Stimulated activated CD8-positive, alpha-beta memory T cell treated with anti-CD3 and anti-CD28 coated beads, Interleukin-4, amount 100 ng/mL, for 48 hours (primary cell): ENCODE measurements around the gene FGF12.

Experiments
- DNase-seq: peaks from one replicate; pipeline ENCODE4 v3.0.0-alpha.2; 2020

FGF12 gene

DNA sequence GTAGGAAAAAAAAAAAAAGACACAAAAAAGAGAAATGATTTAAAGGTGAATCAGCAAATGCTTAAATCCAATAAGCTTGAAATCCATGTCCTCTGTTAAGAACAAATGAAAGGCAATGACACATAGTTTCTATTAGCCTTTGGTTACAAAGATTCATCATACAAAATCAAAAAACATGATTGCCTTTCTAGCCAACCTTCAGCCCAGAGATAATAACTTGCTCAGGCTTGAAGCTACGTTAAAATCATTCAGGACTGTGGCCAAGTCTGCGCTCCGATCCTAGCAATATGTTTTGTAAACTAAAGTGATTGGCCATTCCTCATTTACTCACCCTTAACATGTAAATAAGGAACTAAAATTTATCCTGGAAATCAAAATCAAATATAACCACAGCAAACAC is 556.7 kb downstream of the FGF12 start:
- DNase-seq, result no peak

DNA sequence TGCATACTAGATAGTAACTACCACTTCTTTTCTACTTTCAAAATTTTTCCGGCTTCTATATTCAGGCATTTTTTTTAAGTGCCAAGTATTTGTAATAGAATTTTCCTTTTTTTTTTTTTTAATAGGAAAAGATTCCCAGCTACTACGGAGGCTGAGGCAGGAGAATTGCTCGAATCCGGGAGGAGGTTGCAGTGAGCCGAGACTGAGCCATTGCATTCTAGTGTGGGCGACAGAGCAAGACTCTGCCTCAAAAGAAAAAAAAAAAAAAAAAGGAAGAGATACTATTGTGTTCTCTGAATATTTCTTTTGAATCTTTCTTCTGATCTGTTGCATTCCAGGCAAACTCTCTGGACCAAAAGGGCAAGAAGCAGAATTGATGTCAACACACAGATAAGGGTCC is 557.3 kb downstream of the FGF12 start:
- no peak for DNase-seq

DNA sequence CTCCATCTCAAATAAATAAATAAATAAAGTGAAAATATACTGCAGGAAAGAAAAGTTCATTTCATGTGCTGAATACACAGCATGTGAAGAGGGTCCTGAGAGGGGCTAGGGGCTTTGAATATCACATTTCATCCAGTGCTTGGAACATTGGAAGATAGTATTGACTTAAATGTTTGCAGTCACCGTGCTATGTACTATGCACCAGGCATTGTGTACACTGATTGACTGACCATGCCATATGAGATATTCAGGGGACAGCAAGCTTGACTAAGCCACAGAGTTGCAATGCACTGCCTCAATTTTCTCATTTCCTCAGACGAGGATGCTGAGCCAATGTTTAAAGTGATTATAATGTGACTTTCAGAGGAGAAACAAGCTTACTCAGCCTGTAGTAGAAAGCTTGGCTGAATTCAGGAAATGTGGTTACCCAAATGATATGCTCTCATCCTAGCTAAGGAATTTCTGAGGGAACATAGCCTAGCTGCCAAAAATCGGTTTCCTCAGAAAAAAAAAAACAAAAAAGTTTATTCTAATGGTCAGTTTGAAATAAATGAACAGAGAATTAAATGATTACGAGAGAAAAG is 557.9 kb downstream of the FGF12 start:
- DNase-seq, result no peak

DNA sequence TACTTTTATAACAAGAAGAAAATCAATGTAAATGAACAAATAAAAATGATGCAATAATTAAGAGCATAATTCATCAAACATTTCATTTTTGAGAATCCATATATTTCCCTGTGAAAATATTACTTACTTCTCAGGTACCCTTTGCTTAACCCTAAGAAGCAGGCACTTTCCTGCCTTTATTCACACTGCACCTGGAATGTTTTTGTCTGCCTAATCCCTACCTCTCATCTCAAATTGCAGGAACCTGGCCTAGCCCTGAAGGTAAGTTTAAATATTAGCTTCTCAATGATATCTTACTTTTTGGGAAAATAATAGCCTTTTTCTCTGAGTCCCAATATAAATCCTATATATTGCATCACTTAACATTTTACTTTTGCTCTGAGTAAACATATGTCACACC is 559.1 kb downstream of the FGF12 start:
- DNase-seq, result no peak

DNA sequence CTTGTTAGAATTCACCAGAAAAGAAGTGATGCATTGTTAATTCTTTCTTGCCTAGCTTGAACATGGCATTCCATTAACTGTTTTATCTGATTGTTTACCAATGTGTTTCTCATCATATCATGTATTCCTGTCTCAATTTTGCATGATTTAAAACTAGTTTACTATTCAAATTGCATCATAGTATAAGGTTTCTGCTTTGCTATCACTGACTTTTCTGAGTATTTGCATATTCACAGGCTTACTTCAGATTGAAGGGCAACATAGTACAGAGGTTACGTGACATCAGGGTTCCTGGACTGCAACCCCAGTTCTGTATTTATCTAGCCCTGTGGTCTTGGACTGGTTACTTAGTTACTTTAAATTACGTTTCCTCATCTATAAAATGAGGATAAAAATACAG is 561.8 kb downstream of the FGF12 start:
- no peak for DNase-seq

DNA sequence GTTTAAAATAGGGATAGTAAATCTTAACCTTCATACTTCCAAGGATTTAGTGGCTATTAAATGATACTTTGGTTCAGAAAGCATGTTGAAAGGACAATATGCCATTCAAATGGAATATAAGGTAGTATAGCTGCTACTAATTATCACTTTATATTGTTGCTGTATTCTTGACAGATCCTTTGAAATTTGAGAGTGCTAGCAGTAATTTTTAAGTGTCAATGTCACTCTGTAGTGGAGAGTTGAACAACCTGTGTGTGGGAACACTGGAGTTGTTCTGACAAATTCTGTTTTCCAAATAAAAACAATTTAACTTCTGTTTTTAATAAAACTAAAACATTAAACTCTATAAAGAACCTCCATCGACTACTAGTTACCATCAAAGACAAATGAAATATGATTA is 565.7 kb downstream of the FGF12 start:
- no peak for DNase-seq

DNA sequence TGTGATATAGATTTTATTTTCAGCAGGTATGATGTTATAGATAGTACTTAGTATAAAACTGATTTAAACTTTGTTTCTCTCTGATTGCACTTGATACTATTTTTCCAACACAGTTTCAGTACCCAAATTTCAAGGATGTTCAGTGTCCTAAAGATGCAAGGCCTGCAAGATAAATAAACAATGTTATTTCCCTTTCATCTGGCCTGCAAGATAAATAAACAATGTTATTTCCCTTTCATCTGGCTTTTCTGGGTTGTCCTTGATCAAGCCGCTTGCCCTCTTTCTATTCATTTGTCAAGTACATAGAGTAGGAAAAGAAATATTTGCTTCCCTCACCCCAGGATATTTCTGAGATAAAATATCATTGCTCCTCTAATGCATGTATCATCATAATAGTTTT is 571.0 kb downstream of the FGF12 start:
- DNase-seq, result no peak

DNA sequence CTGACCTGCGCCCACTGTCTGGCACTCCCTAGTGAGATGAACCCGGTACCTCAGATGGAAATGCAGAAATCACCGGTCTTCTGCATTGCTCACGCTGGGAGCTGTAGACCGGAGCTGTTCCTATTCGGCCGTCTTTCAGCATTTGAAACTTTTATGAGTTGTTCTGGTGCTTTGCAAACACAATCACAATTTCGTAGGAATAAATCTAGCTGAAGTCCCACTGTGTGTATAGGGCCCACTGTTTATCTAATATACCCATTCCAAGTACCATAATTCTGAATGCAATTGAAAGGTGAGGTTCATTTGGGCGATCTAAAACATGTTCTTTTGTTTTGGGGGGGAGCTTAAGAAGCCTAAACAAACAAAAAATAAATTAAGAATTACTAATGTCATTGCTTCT is 572.1 kb downstream of the FGF12 start:
- DNase-seq, result no peak

DNA sequence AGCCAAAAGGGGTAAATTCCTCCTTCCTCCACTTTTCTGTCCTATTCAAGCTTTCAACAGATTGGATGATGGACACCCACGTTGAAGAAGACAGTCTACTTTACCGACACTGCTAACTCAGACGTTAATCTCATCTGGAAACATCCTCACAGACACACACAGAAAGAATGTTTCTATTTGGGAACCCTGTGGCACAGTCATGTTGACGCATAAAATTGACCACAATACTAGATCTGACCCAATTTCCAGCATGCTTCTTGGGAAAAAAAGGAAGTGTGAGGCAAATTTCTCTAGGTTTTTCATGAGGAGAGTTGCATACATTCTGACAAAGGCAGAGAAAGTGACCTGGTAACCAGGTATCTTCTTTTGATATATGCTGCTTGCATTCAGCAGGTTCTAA is 594.1 kb downstream of the FGF12 start:
- no peak for DNase-seq

DNA sequence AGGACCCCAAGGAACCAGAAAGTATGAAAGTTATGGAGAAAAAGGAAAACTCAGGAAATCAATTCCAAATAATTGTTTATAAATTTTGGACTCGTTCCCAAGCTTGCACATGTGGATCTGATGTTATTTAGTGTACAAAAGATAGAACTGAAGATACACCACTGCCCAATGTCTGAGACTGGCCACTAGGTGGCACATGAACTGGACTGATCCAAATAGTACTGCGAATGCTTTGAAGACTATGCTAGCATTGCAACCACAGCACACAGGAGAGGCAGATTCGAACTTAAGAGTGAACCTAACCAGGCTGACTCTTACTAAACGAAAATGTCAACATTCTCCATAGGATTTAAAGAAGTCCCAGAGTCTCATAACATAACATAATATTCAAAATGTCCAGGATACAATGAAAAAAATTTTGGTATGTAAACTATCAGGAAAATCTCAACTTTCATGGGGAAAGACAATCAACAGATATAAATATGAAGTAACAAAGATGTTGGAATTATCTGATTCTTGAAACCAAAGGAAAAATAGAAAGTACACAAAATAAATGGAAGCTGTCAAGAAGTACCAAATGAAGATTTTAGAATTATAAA is 596.7 kb downstream of the FGF12 start:
- DNase-seq, result peak; percentile 23

DNA sequence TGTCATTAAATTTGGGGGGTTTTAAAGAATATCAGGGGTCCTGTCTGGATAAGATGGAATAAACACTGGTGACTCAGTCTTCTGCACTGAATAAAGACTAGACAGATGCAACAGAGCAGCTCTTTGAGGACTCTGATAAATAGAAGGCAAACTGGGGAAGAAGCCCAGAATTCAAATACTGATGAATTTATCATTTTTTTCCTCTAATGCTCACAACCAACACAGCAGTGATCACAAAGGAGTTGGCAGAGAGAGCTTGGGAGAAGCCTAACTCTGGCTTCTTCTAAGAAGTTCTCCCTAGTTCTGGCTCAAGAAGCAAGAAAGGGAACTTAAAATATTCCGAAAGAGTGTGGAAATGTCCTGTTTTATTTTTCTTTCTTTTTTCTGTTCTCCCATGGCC is 597.8 kb downstream of the FGF12 start:
- DNase-seq, result no peak

DNA sequence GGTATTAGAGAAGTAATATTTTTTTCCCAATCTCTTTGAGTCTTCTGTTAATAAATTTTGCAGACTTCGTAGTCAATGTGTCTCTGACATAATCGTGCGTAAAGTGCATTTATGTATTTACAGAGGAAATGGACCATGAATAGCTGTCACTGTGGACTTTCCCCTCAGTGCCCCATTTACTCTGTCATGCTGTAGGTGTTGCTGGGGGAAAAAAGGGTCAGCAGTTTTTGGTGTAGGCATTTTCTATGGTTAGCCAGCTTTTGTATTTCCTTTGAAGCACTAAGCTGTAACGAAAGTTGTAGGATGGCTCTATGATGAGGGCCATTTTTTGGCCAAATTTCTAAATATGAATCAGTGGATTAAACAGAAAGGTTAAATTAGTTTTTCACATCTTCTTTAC is 598.4 kb downstream of the FGF12 start:
- no peak for DNase-seq

DNA sequence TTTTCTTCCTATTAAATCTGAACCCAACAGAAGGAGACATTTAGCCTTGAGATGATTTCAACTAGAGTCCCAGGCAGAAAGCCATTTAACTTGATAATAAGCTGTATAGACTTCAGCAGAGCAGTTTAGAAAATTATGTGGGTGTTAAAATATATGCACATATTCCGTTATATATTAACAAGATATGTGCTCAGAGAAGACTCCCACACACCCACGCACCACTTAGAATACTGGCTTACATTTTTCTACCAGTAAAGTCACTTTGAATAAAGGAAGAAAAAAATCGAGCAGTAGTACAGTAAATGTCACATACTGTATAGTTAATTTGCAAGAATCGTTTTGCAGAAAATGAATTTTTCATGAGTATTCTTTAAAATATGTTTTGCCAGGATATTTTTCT is 599.3 kb downstream of the FGF12 start:
- no peak for DNase-seq

DNA sequence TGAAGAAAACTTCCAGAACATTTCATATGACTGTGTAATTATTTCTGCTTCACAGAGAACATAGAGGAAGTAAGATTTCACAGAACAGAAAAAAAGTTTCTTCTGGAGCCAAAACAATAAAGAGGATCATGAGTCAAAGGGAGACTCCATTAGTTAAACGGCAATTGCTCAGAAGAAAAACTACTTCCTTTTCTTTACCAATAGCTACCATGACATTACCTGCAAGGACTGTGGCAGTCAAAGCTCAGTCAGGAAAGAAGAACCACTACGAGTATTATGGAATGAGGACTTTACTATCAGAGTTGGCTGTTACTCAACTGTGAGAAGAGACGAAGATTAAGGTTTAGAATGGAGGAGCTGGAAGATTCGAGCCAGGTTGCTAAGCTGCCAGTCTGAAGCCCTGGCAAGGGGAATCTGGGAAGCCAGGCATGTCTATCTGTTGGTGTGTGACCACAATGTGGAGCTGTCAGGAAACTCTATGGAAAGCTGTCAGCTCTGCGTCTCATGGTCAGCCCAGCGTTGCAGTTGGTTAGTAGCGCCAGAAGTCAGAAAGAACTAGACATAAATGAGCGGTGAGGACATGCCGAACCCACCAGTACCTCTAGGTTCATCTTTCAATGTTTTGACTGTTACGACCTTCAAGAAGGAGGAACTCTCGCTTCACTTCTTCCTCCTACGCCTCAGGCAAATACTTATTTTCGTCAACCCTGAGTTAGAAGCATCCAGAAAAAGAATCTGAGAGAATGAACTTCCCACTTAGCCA is 604.3 kb downstream of the FGF12 start:
- DNase-seq, result no peak

DNA sequence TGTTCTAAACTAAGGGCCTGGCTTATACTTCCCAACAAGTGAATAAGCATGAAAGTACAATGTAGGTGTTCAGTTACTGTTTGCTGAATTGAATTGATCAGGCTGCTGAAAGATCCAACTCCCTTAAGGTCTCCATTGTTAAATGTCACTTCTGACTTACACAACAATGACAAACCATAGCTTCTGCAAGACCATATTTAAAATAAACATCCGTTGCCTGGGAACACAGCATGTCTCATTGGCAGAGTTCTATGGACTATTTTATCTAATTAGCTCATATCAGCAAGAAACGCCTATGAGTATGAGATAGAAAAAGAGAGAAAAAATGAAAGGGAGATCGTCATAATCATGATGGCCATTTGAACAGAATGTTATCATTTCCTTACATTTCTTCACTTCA is 605.4 kb downstream of the FGF12 start:
- DNase-seq, result no peak

DNA sequence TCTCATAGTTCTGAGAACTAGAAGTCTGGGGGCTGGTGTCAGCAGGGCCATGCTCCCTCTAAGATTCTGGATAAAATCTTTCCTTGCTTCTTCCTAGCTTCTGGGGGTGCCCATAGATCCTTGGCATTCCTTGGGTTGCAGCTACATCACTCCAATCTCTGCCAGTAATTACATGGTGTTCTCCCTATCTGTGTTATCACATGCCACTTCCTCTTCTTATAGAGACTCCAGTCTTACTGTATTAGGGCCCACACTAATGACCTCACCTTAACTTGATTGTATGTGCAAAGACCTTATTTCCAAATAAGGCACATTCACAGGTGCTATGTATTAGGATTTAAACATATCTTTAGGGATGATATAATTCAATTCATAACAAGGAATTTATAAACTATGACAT is 618.5 kb downstream of the FGF12 start:
- DNase-seq, result no peak

DNA sequence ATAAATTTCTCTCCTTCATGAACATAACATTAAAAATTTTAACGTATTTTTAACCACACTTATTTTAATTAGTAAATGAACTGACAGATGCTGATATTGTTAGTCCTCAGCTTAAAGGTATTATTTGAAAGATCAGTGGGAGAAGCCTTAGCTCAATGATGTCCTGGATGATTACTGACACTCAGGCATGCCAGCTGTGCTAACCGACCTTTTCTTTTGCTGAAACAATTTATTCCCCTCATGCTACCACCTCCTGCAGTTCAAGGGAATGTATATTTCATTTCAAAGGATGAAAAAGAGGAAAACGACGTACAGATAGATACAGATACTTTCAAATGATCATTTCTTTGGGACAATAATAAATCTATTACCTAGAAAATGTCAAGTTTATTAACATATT is 620.8 kb downstream of the FGF12 start:
- no peak for DNase-seq

DNA sequence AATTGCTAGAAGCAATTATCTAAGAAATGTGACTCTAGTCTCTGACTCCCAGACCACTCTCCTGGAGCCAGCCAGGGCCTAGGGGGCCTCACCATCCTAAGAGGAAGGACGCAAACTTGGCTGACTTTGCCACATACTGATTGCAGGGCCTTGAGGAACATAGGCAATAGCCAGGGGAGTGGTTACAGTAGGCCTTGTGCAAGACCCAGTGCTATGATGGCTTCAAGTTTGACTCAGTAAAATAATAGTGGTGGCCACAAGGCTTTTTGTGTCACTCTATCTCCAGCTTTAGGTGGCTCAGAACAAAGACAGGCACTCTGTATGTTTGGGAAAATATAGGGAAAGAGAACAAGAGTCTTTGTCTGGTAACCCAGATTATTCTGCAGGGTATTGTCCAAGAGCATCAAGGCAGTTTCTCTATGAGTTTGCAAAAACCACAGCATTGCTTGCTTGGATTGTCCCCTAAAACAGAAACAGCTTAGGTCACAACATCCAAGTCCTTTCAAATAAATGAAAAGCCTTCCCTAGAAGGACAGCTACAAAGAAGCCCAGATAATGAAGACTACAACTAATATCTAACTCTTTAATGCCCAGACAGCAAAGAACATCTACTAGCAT is 634.8 kb downstream of the FGF12 start:
- no peak for DNase-seq

DNA sequence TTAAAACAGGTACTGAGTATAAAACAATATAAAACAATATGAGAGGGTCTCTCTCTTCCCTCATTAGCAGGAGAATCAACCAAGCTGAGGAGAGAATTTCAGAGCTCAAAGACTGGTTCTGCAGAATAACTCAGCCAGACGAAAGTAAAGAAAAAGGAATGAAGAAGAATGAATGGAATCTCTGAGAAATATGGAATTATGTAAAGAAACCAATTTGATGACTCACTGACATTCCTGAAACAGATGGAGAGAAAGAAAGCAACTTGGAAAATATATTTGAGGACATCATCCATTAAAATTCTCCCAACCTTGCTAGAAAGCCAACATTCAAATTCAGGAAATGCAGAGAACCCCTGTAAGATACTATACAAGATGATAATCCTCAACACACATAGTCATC is 635.5 kb downstream of the FGF12 start:
- no peak for DNase-seq

DNA sequence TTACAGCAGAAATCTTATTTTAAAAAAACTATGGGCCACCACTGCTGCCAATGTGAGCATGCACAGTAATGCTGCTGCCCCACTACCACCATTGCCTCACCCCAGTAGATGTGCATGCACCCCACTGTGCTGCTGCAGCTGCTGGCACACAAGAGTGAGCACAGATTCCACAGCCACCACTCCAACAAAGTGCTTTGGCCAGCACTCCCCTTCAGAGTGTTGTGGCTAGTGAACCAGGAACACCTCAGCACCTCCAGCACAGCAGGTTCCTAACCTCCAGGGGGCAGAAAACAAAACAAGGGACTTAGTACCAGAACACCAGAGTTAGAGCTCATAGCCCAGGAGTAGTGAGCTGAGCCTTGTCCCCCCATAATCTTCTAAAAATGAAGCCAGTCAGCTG is 636.8 kb downstream of the FGF12 start:
- DNase-seq, result no peak
